H9 (cell line): Measurements from ENCODE around the gene DPP10. TPM values are rescaled to one million over a fixed set of nuclear protein-coding genes. Genes with fewer than 3 reads are reported as not detected.

Experiments used
- DNase-seq: peaks from one replicate; pipeline ENCODE4 v3.0.0-alpha.2; 2017
- H2AFZ ChIP-seq: one replicate; pipeline ENCODE4 v1.6.1; 2013; ENCODE audit warnings: mild to moderate bottlenecking, low read length, control low read depth, moderate library complexity
- H2AK5ac ChIP-seq: 2 replicates; pipeline ENCODE4 v1.6.1; 2013; ENCODE audit warnings: low read length, control low read depth, mixed read lengths; ENCODE audit not compliant: insufficient read length
- H2BK120ac ChIP-seq: one replicate; pipeline ENCODE4 v1.6.1; 2013; ENCODE audit warnings: low read depth, mild to moderate bottlenecking, low read length, control low read depth, inconsistent platforms; ENCODE audit not compliant: poor library complexity, severe bottlenecking
- H2BK12ac ChIP-seq: 2 replicates; pipeline ENCODE4 v1.6.1; 2013; ENCODE audit warnings: low read length, control low read depth, mixed read lengths, low read depth; ENCODE audit not compliant: insufficient read length
- H2BK15ac ChIP-seq: 2 replicates; pipeline ENCODE4 v1.6.1; 2013; ENCODE audit warnings: low read depth, low read length, control low read depth
- H2BK20ac ChIP-seq: one replicate; pipeline ENCODE4 v1.6.1; 2013; ENCODE audit warnings: low read depth, mild to moderate bottlenecking, low read length, control low read depth, inconsistent platforms; ENCODE audit not compliant: poor library complexity, severe bottlenecking
- H2BK5ac ChIP-seq: 2 replicates; pipeline ENCODE4 v1.6.1; 2013; ENCODE audit warnings: low read length, control low read depth, mixed read lengths; ENCODE audit not compliant: insufficient read length
- H3K14ac ChIP-seq: 2 replicates; pipeline ENCODE4 v1.6.1; 2013; ENCODE audit warnings: low read length, control low read depth; ENCODE audit not compliant: insufficient read depth
- H3K18ac ChIP-seq: 2 replicates; pipeline ENCODE4 v1.6.1; 2013; ENCODE audit warnings: low read depth, mild to moderate bottlenecking, mixed read lengths, low read length, control low read depth; ENCODE audit not compliant: insufficient read length
- H3K23ac ChIP-seq: 2 replicates; pipeline ENCODE4 v1.6.1; 2013; ENCODE audit warnings: low read length, control low read depth, mixed read lengths, low read depth; ENCODE audit not compliant: insufficient read length
- H3K23me2 ChIP-seq: 2 replicates; pipeline ENCODE4 v1.6.1; 2013; ENCODE audit warnings: low read depth, mild to moderate bottlenecking, mixed read lengths, low read length, control low read depth; ENCODE audit not compliant: insufficient read length, poor library complexity, severe bottlenecking
- H3K27ac ChIP-seq: 2 replicates; pipeline ENCODE4 v1.5.1; 2013; ENCODE audit warnings: low read length, control low read depth, mixed read lengths, low read depth; ENCODE audit not compliant: insufficient read length
- H3K27me3 ChIP-seq: 2 replicates; pipeline ENCODE4 v1.6.1; 2013; ENCODE audit warnings: low read length, control low read depth, inconsistent platforms; ENCODE audit not compliant: insufficient read depth
- H3K4ac ChIP-seq: 2 replicates; pipeline ENCODE4 v1.6.1; 2013; ENCODE audit warnings: low read depth, mild to moderate bottlenecking, control low read depth, inconsistent platforms, low read length, moderate library complexity
- H3K4me1 ChIP-seq: 2 replicates; pipeline ENCODE4 v1.6.1; 2013; ENCODE audit warnings: low read length, control low read depth, inconsistent platforms; ENCODE audit not compliant: insufficient read depth
- H3K4me2 ChIP-seq: 2 replicates; pipeline ENCODE4 v1.6.1; 2013; ENCODE audit warnings: low read length, control low read depth, mixed read lengths; ENCODE audit not compliant: insufficient read length, insufficient read depth
- H3K56ac ChIP-seq: 2 replicates; pipeline ENCODE4 v1.6.1; 2013; ENCODE audit warnings: low read depth, mild to moderate bottlenecking, mixed read lengths, low read length, control low read depth; ENCODE audit not compliant: insufficient read length
- H3K79me1 ChIP-seq: 2 replicates; pipeline ENCODE4 v1.6.1; 2013; ENCODE audit warnings: low read depth, mild to moderate bottlenecking, moderate library complexity, low read length, control low read depth, inconsistent platforms; ENCODE audit not compliant: insufficient read depth, poor library complexity, severe bottlenecking
- H3K79me2 ChIP-seq: 2 replicates; pipeline ENCODE4 v1.6.1; 2013; ENCODE audit warnings: low read length, control low read depth, inconsistent platforms; ENCODE audit not compliant: insufficient read depth
- H3K9ac ChIP-seq: 2 replicates; pipeline ENCODE4 v1.6.1; 2013; ENCODE audit warnings: low read length, control low read depth, mixed read lengths; ENCODE audit not compliant: insufficient read length; ENCODE audit errors: extremely low read depth
- H3K9me3 ChIP-seq: one replicate; pipeline ENCODE4 v1.6.1; 2013; ENCODE audit warnings: low read depth, low read length, inconsistent platforms; ENCODE audit not compliant: control insufficient read depth
- H3T11ph ChIP-seq: one replicate; pipeline ENCODE4 v1.6.1; 2013; ENCODE audit warnings: mild to moderate bottlenecking, low read length, control low read depth, inconsistent platforms
- H4K20me1 ChIP-seq: one replicate; pipeline ENCODE4 v1.6.1; 2013; ENCODE audit not compliant: control insufficient read depth, insufficient read length, insufficient read depth
- H4K5ac ChIP-seq: 2 replicates; pipeline ENCODE4 v1.6.1; 2013; ENCODE audit warnings: low read depth, mild to moderate bottlenecking, mixed read lengths, low read length, control low read depth; ENCODE audit not compliant: insufficient read length
- H4K8ac ChIP-seq: replicated peaks from 2 replicates; pipeline ENCODE4 v1.6.1; 2013; ENCODE audit warnings: low read length, control low read depth, mixed read lengths, low read depth; ENCODE audit not compliant: insufficient read length
- H4K91ac ChIP-seq: 2 replicates; pipeline ENCODE4 v1.6.1; 2013; ENCODE audit warnings: low read depth, mild to moderate bottlenecking, moderate library complexity, mixed read lengths, low read length, control low read depth; ENCODE audit not compliant: insufficient read length
- H3K27ac Mint-ChIP-seq, 3 experiments: 2 replicates in 2 of 3; 3 replicates in 1 of 3; pipeline ENCODE4 v1.8.0; 2020 to 2021; ENCODE audit warnings: mixed read lengths in 3 of 3, mild to moderate bottlenecking in 1 of 3, moderate library complexity in 1 of 3
- H3K27me3 Mint-ChIP-seq: 2 replicates; pipeline ENCODE4 v1.8.0; 2021; ENCODE audit warnings: low read depth, mild to moderate bottlenecking, moderate library complexity, mixed read lengths
- H3K36me3 Mint-ChIP-seq, 3 experiments: 2 replicates in 2 of 3; 3 replicates in 1 of 3; pipeline ENCODE4 v1.8.0; 2020 to 2021; ENCODE audit warnings: low read depth in 3 of 3, mixed read lengths in 3 of 3; ENCODE audit not compliant: insufficient read depth in 1 of 3
- H3K4me1 Mint-ChIP-seq, 2 experiments: 2 replicates each; pipeline ENCODE4 v1.8.0; 2020; ENCODE audit warnings: mixed read lengths in 2 of 2
- H3K4me3 Mint-ChIP-seq, 2 experiments: 2 replicates in 1 of 2; 3 replicates in 1 of 2; pipeline ENCODE4 v1.8.0; 2020 to 2021; ENCODE audit warnings: mild to moderate bottlenecking in 2 of 2, mixed read lengths in 2 of 2, moderate library complexity in 1 of 2
- H3K9me3 Mint-ChIP-seq, 2 experiments: 2 replicates in 1 of 2; 3 replicates in 1 of 2; pipeline ENCODE4 v1.8.0; 2020; ENCODE audit warnings: mild to moderate bottlenecking in 2 of 2, mixed read lengths in 2 of 2, moderate library complexity in 1 of 2
- WGBS: extraction: QIAGEN DNeasy Blood & Tissue Kit; methylation state at CpG from one replicate; pipeline ENCODE4 v1.1.7; 2013; ENCODE audit warnings: missing lambda C conversion rate, low lambda C conversion rate, mixed read lengths; ENCODE audit not compliant: insufficient read length; ENCODE audit errors: extremely low coverage; 5-methylcytosine and 5-hydroxymethylcytosine counted together
- total RNA-seq: library from RNA; stranded (reverse); gene quantifications from 2 replicates; pipeline ENCODE4 v1.2.1, GENCODE V29; 2021
- TF ChIP-seq, protein P1 (sequence below): fragments of 200-600 bp; sonication (generic); conservative IDR thresholded peaks from 3 replicates; pipeline ENCODE4 v1.8.0; 2021; ENCODE audit warnings: antibody characterized with exemption, mild to moderate bottlenecking

The DPP10 gene
- total RNA-seq, 1 experiment from 2014 or later = 11.3 TPM

DNA sequence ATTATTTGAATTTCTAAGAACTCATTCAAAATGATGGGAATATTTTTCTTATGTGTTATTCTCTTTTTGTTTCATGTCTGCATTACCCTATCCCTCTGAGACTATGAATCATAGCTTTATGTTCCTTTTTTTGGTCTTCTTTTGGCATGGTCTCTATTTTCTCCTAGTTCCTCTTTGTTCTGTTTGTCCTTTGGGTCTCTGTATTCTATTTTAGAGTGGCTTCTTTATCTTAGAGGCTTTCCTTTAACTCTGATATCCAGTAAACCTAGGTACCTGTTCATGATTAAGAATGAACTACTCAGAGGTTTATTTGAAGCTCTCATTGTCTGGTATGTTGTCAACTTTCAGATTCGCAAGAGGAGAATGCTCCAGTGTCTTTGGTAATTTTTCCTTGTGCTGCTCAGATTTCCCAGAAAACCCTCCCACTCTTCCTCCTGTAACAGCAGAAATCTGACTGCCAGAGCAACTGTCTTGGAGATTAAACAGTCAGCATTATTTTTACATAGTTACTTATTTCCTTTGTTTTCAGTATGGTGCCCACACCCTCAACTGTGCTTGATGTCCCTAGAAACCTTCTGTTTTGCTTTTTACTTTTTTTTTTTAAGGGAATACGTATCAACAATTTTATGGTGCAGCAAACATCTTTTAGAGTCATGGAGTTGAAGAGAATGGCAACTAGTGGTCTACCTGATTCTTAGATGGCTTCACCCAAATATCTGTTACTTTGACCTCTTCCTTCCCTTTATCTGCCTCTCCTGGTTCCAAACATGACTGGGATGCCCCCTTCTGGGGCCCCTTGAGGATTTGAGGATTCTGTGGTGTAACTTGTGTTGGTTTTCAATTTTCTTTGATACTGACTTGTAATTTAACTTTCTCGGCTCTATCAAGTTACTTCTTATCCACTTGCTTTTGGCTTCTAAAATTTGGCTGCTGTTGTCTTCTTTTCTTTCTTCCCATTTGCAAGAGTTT lies 92.0 kb downstream of the DPP10 start:
- H4K91ac ChIP-seq = no peak overlapping the region
- no peak overlapping the region for H3K4ac ChIP-seq
- no peaks in the 10 kb centered on the region for H3K9me3 ChIP-seq
- H3K23me2 ChIP-seq = no peaks in the 10 kb centered on the region
- H3K23ac ChIP-seq = no peak overlapping the region
- Mint-ChIP-seq H3K27me3 (no peaks in the 10 kb centered on the region), H3K36me3 (no peaks in the 10 kb centered on the region), H3K27ac (0 out of 7 replicates have a peak overlapping the region, but pooled peaks of 1 of the 3 experiments have one; percentile 57), H3K4me3 (no peak overlapping the region), H3K9me3 (no peaks in the 10 kb centered on the region), H3K4me1 (peaks cover 4 to 5% of the 10 kb centered on the region in 2 experiments; a peak in 3 of 4 replicates)
- no peak overlapping the region for H3K9ac ChIP-seq
- no peak overlapping the region for H3T11ph ChIP-seq
- H4K5ac ChIP-seq = no peak overlapping the region
- WGBS = no CpG with 5 or more reads among the region's 3 CpGs
- H2AFZ ChIP-seq = no peak overlapping the region
- H3K18ac ChIP-seq = no peak overlapping the region
- no peak for DNase-seq
- no peak overlapping the region for H4K8ac ChIP-seq
- no peak overlapping the region for H2BK120ac ChIP-seq
- no peaks in the 10 kb centered on the region for H3K27me3 ChIP-seq
- no peak overlapping the region for H3K56ac ChIP-seq
- H3K27ac ChIP-seq = no peak overlapping the region
- no peaks in the 10 kb centered on the region for H3K79me1 ChIP-seq
- no peak overlapping the region for H2BK15ac ChIP-seq
- no peaks in the 10 kb centered on the region for H4K20me1 ChIP-seq
- H2AK5ac ChIP-seq = no peak overlapping the region
- H3K14ac ChIP-seq = no peak overlapping the region
- no peaks in the 10 kb centered on the region for H3K79me2 ChIP-seq
- H3K4me2 ChIP-seq = no peak overlapping the region
- no peak overlapping the region for H2BK12ac ChIP-seq
- H3K4me1 ChIP-seq = no peaks in the 10 kb centered on the region
- TF ChIP-seq, protein P1, sequence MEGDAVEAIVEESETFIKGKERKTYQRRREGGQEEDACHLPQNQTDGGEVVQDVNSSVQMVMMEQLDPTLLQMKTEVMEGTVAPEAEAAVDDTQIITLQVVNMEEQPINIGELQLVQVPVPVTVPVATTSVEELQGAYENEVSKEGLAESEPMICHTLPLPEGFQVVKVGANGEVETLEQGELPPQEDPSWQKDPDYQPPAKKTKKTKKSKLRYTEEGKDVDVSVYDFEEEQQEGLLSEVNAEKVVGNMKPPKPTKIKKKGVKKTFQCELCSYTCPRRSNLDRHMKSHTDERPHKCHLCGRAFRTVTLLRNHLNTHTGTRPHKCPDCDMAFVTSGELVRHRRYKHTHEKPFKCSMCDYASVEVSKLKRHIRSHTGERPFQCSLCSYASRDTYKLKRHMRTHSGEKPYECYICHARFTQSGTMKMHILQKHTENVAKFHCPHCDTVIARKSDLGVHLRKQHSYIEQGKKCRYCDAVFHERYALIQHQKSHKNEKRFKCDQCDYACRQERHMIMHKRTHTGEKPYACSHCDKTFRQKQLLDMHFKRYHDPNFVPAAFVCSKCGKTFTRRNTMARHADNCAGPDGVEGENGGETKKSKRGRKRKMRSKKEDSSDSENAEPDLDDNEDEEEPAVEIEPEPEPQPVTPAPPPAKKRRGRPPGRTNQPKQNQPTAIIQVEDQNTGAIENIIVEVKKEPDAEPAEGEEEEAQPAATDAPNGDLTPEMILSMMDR = peak; percentile 31; the same call in 2 of the 3 replicates
- H2BK20ac ChIP-seq = no peak overlapping the region
- H2BK5ac ChIP-seq = no peak overlapping the region
